OCI-M2 (cell line): ENCODE measurements around the gene TENT5A.
"Not testable (repeated sequence)": the region's sequence is repeated elsewhere in the genome, so short reads cannot be mapped to it uniquely, and the experiment has no call there.

Experiments used
- DNase-seq: peaks from one replicate; lab custom pipeline; 2025; ENCODE audit not compliant: unreplicated experiment; lab: John Stamatoyannopoulos, UW

The TENT5A gene

DNA sequence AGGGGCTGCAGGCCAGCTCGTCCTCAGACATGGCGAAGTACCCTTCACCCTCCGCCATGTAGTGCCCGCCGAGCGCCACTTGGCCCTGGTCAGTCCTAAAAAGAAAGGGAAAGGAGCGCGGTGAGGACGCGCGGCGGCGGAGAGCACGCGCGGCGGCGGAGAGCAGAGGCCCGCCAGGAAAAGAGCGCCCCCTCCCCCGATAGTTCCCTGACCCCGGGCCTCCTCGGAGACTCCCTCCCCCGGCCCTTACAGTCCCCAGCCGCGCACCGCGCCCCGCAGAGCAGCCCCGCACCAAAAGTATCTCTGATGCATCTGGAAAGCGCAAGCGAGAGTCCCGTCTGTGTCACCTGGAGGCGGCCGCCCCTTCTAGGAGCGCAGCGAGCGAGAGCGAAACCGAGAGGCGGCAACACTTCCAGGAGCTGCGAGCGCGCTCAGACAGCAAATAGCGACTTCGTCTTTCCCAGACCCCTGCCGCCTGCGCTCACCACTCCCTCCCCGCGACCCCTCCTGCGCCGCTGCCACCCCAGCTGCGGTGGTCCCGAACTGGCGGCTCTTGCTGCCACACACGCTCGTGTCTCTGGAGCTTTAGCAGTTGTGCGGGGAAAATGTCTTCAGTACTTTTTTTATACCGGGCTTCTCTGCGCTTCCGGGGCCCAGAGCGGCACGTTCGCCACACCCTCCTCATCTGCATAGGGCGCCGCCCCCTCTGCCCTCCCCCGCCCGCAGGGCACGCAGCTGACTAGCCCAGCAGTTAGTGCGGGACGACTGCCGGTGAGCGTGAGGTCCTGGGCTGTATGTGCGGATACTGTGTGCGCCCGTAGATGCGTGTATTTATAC, at the start of gene TENT5A:
Gene TENT5A, minus strand, starts transcription at position 598 of the 837 bp plus-strand sequence. Its CDS starts 540 bp downstream, at position 58.
- DNase-seq: no peak

DNA sequence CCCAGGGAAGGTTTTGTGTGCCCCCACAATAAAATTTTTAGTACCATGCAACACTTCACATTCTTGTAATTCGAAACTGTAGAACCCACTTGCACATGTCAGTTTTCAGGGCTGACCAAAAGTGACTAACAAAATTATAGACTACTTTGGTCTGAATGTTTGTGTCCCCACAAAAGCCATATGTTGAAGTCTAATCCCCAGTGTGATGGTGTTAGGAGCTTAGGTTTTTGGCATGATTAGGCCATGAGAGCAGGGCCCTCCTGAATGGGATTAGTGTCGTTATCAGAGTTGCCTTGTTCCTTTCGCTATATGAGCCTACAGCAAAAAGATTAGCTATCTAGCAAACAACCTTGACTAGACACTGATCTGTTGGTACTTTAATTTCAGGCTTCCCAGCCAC, 49.0 kb upstream of the TENT5A start:
- no peak for DNase-seq

DNA sequence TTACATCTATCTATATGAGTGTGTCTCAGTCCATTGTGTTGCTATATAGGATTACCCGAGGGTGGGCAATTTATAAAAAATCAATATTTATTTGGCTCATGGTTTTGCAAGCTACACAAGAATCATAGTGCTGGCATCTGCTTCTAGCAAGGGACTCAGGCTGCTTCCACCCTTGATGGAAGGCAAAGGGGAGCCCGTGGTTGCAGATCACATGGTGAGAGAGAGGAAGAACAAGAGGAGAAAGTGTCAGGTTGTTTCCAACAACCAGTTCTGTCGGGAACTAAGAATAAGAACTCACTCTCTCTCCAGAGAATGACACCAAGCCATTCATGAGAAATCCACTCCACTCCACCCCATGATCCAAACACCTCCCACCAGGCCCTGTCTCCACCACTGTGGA, 48.2 kb upstream of the TENT5A start:
- no peak for DNase-seq

GRCh38 chr6:81799323-81799722, 46.8 kb upstream of the TENT5A start:
- no peak for DNase-seq

GRCh38 chr6:81797591-81797990, 45.1 kb upstream of the TENT5A start:
- DNase-seq: no peak

GRCh38 chr6:81795890-81796289, 43.4 kb upstream of the TENT5A start:
- DNase-seq: no peak

DNA sequence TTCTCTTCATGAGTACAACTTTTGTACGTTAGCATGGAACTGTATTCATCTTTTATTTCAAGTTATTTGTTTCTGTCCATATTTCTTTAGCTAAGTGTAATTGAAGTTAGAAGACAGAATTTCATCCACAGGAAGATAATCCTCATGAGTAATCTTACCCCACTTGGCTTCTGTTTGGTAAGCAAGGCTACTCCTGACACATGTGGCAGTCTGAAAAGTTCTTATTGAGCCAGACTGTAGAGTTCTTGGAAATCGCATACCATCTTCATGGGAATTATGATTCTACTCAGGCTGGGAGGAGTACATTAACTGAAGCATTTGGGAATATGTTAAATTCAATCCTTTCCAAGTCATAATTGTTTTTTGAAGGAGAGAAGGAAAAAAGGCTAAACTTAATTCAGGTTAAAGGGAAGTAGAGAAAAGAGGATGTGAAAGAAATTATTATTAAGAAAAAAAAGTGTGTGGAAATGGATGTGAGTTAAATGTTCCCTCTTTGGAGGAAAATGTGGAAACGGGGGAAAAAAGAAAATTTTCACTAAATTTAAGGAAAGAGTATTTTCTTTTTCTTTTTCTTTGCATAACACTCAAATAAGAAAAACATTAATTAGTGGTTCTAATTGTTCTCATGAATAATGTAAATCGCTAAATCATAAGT, 41.5 kb upstream of the TENT5A start:
- no peak for DNase-seq

- no peak for DNase-seq
Observed at GRCh38 chr6:81792826-81793225, 40.3 kb upstream of the TENT5A start.

DNA sequence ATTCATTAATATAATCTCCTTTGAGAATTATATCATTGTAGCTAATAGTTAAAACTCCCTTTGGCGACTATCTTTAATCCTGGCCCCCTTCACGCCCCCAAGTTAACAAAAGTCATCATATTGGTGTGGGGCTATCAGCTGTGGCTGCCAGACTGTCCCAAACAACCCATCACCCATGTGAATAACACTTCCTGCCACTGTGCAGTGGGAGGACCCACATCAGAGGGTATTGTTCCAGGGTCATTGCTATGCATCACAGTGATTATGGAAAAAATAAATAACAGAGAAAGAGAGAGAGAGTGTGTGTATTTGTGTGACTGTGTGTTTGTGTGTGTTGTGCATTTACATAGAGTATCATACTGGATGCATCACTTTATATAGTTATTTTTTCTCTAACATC, 39.3 kb upstream of the TENT5A start:
- no peak for DNase-seq

GRCh38 chr6:81790034-81790433, 37.6 kb upstream of the TENT5A start:
- DNase-seq: no peak

- DNase-seq: no peak
Observed at GRCh38 chr6:81789291-81789690, 36.8 kb upstream of the TENT5A start.

- DNase-seq: no peak
Observed at GRCh38 chr6:81788748-81789147, 36.3 kb upstream of the TENT5A start.

DNA sequence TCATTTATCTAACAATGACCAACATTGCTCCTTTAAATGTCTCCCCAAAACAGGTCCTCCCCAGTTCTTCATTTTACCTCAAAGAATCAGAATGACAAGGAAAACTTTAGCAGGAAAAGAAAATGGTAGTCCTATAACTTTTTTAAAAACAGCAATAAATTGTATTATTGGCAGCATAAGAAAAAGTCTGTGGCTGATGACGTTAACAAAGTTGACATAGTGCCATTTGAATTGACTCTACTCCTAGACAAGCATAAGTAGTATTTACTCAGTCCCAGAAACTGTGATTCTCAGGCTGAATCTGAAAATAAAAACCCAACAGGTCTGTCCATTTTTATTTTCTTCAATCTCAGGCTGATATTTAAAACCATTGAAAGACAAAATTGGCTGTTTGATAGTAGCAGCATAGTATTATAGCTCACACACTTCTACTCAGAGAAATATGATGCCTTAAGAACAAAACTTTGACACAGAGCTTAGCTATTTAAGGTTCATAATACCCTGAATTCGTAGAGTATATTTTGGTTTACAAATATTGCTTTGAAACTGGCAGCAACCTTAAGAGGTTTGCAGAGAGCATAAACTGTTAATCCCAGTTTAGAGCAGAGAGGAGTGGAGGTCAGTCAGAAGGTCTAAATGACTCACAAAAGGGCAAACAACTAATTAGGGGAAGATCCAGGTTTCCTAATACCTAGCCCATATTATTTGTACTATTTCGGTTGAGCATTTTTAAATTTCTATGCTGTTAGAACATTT, 35.0 kb upstream of the TENT5A start:
- no peak for DNase-seq

- no peak for DNase-seq
Observed at GRCh38 chr6:81786150-81786549, 33.7 kb upstream of the TENT5A start.

- no peak for DNase-seq
Observed at GRCh38 chr6:81785377-81785776, 32.9 kb upstream of the TENT5A start.

- no peak for DNase-seq
Observed at GRCh38 chr6:81783893-81784292, 31.4 kb upstream of the TENT5A start.

DNA sequence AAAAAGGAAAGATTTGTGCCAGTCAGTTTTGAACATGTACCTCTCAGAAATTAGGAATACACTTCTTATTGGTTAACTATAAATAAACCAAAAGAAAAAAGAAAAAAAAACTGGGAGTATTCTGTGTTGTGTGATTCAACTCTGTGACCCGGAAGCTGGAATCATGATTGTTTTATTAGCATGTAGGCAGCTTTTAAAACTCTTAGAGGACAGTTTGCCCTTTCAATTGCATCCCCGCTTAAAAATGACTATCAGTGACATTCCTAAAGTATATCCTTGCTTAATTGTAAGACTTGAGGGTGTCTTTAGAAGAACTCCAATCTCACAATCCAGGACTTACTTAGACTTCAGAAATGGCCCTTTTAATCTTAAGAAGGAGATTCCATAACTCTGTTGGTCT, 29.1 kb upstream of the TENT5A start:
- DNase-seq: no peak

DNA sequence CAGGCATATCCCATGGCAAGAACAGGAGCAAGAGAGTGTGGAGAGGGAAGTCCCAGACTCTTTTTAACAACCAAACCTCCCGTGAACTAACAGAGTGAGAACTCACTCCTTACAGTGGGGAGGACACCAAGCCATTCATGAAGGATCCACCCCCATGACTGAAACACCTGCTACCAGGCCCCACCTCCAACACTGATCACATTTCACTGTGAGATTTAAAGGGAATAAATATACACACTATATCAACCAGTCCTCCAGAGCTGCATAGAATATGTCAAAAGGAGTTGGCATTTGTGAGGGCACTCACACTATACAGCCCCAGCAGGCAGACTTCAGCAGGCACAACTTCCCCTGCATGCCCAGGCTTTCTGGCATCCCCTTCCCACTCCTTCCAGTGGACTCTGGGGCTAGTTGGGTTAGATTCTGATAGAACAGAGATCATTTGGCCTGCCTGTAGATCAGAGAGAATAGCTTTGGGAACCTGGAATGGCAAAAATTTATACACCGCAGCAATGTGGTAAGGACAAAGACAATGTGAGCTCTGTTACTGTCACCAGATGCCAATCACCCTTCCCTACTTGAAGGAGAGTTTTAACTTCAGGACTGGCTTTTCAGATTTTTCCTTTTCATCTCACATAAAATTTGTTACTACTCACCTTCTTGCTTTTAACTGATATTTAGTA, 25.2 kb upstream of the TENT5A start:
- no peak for DNase-seq

DNA sequence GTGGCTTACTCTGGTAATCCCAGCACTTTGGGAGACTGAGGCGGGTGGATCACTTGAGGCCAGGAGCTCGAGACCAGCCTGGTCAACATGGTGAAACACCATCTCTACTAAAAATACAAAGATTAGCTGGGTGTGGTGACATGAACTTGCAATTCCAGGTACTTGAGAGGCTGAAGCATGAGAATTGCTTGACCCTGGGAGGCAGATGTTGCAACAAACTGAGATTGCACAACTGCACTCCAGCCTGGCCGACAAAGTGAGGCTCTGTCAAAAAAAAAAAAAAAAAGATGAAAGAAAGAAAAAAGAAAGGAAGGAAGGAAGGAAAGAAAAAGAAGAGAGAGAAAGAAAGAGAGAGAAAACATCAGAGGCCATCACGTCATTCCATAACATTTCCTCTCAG, 23.7 kb upstream of the TENT5A start:
- not testable (repeated sequence) for DNase-seq

DNA sequence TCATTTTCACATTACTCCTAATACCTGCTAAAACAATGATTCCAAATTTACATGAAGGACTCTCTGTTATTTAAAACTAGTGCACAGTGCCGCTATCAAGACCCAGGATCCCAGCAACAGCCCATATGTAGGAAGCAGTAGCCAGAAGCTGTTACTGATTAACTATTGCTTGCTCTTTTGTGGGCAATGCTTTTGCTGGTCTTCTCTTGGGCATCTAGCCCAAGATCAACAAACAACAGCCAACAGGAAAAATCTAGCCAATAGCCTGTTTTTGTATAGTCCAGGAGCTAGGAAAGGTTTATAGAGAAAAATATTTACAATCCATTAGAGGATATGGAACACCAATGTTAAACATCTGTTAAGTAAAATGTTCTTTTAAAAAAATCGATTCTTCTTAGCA, 22.1 kb upstream of the TENT5A start:
- DNase-seq: no peak

DNA sequence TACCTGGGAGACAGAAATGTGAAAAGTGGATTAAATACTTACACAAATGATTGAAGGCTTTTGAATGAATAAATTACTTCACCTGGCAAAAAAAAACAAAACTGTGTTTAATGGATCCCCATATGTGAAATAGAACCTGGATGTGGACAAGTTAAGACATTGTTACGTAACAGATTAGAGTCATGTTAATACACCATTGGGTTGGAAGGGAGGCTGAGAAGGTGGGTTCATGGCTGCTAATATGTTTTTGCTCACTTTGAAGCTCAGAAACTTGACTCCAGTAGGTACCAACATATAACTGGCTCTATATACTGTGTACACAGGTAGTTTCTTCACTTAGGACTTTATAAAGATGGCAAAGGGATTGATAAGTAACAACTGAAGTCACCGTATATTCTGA, 21.4 kb upstream of the TENT5A start:
- no peak for DNase-seq
